Liver (tissue), 9 donors: ENCODE results near the gene TGM3. TPM values are rescaled to one million over a fixed set of nuclear protein-coding genes. Genes with fewer than 3 reads are reported as not detected.

Experiments used
- DNase-seq: peaks from one replicate; pipeline ENCODE4 v3.0.0-alpha.2; 2017; ENCODE audit warnings: low spot score
- H3K27ac ChIP-seq, 2 donors: one replicate each; pipeline ENCODE4 v1.7.0; 2013; ENCODE audit warnings: inconsistent platforms in 2 of 2, low read length in 2 of 2, control low read depth in 1 of 2, low read depth in 1 of 2, mild to moderate bottlenecking in 1 of 2
- H3K27me3 ChIP-seq, 4 donors: one replicate each; pipeline versions ENCODE4 v1.6.1 to v1.7.0; 2013; ENCODE audit warnings: low read length in 3 of 4, inconsistent platforms in 1 of 4, mild to moderate bottlenecking in 1 of 4, moderate library complexity in 1 of 4; ENCODE audit not compliant: control insufficient read depth in 4 of 4, insufficient read depth in 4 of 4
- H3K36me3 ChIP-seq, 4 donors: one replicate each; pipeline versions ENCODE4 v1.6.1 to v1.7.0; 2013; ENCODE audit warnings: low read length in 3 of 4, mild to moderate bottlenecking in 3 of 4, low read depth in 1 of 4, moderate library complexity in 1 of 4; ENCODE audit not compliant: control insufficient read depth in 4 of 4, insufficient read depth in 3 of 4
- H3K4me1 ChIP-seq, 4 donors: one replicate each; pipeline versions ENCODE4 v1.6.1 to v1.7.0; 2013; ENCODE audit warnings: low read length in 3 of 4, mild to moderate bottlenecking in 3 of 4, moderate library complexity in 1 of 4; ENCODE audit not compliant: control insufficient read depth in 4 of 4, insufficient read depth in 4 of 4
- H3K4me3 ChIP-seq, 3 donors: one replicate each; pipeline versions ENCODE4 v1.6.1 to v1.7.0; 2013; ENCODE audit warnings: low read length in 3 of 3, control low read depth in 1 of 3, low read depth in 1 of 3, mild to moderate bottlenecking in 1 of 3
- H3K9ac ChIP-seq, 2 donors: one replicate each; pipeline ENCODE4 v1.7.0; 2013; ENCODE audit warnings: low read length in 2 of 2, mild to moderate bottlenecking in 2 of 2, moderate library complexity in 2 of 2, control low read depth in 1 of 2, low read depth in 1 of 2
- H3K9me3 ChIP-seq, 4 donors: one replicate each; pipeline versions ENCODE4 v1.6.1 to v1.7.0; 2013; ENCODE audit warnings: low read length in 3 of 4; ENCODE audit not compliant: control insufficient read depth in 4 of 4
- ATF3 ChIP-seq: IDR thresholded peaks from 2 replicates; pipeline ENCODE4 v1.6.1; 2016; ENCODE audit warnings: antibody characterized with exemption
- CTCF ChIP-seq: fragments of 150-350 bp; IDR thresholded peaks from 2 replicates; pipeline ENCODE4 v1.5.1; 2017; ENCODE audit warnings: improper control_type of control experiment, low read depth, low read length; ENCODE audit not compliant: missing input control
- EGR1 ChIP-seq, 2 donors: IDR thresholded peaks; 2 replicates each; pipeline ENCODE4 v1.6.1; 2016 to 2018; ENCODE audit warnings: antibody characterized with exemption in 2 of 2, low read depth in 2 of 2
- FOXA2 ChIP-seq: IDR thresholded peaks from 2 replicates; pipeline ENCODE4 v1.6.1; 2016; ENCODE audit warnings: antibody characterized with exemption
- HNF4A ChIP-seq, 2 donors: conservative IDR thresholded peaks; 2 replicates each; pipeline ENCODE4 v1.6.1; 2016; ENCODE audit warnings: antibody characterized with exemption in 2 of 2, mild to moderate bottlenecking in 2 of 2
- HNF4G ChIP-seq: IDR thresholded peaks from 2 replicates; pipeline ENCODE4 v1.6.1; 2016; ENCODE audit warnings: antibody characterized with exemption
- MAX ChIP-seq: IDR thresholded peaks from 2 replicates; pipeline ENCODE4 v1.6.1; 2016; ENCODE audit warnings: antibody characterized with exemption
- NR2F2 ChIP-seq: IDR thresholded peaks from 2 replicates; pipeline ENCODE4 v1.6.1; 2016; ENCODE audit warnings: antibody characterized with exemption
- RAD21 ChIP-seq, 2 donors: IDR thresholded peaks; 2 replicates each; pipeline ENCODE4 v1.6.1; 2016; ENCODE audit warnings: antibody characterized with exemption in 2 of 2, mild to moderate bottlenecking in 2 of 2
- REST ChIP-seq: IDR thresholded peaks from 2 replicates; pipeline ENCODE4 v1.6.1; 2016; ENCODE audit warnings: antibody characterized with exemption, mild to moderate bottlenecking
- RXRA ChIP-seq, 2 donors: IDR thresholded peaks; 2 replicates each; pipeline ENCODE4 v1.6.1; 2017 to 2018; ENCODE audit warnings: antibody characterized with exemption in 2 of 2, mild to moderate bottlenecking in 1 of 2
- SP1 ChIP-seq: IDR thresholded peaks from 2 replicates; pipeline ENCODE4 v1.6.1; 2018; ENCODE audit warnings: antibody characterized with exemption, mild to moderate bottlenecking
- TAF1 ChIP-seq: conservative IDR thresholded peaks from 2 replicates; pipeline ENCODE4 v1.6.1; 2016; ENCODE audit warnings: antibody characterized with exemption, mild to moderate bottlenecking
- YY1 ChIP-seq: IDR thresholded peaks from 2 replicates; pipeline ENCODE4 v1.6.1; 2016; ENCODE audit warnings: antibody characterized with exemption, mild to moderate bottlenecking
- ZBTB33 ChIP-seq: IDR thresholded peaks from 2 replicates; pipeline ENCODE4 v1.6.1; 2016; ENCODE audit warnings: antibody characterized with exemption
- WGBS: extraction: QIAGEN DNeasy Blood & Tissue Kit; methylation state at CpG from one replicate; pipeline ENCODE4 v1.1.7; 2013; 5-methylcytosine and 5-hydroxymethylcytosine counted together
- polyA plus RNA-seq, 2 donors: library from polyadenylated mRNA; stranded (reverse) in 1 of 2; unstranded in 1 of 2; fragments of 200-250 nt in 1 of 2; fragments of >200 nt in 1 of 2; fragmentation: Nextera tagmentation in 1 of 2; extraction: Ambion mirVana in 1 of 2; gene quantifications; one replicate each; pipeline versions ENCODE4 v1.2.1 to v1.2.3, GENCODE V29; 2013 to 2015
- total RNA-seq, 2 donors: library from RNA; depleted of rRNA; stranded (reverse); fragments of >200 nt; gene quantifications; one replicate each; pipeline ENCODE4 v1.2.3, GENCODE V29; 2014
- donor health status: healthy.
- donor health status: healthy.
- donor health status: healthy.
- donor health status: healthy.
- donor health status: healthy.

Gene TGM3
- total and polyA plus RNA-seq, 4 donors = 0.05 to 0.28 (median 0.08) TPM; not detected in 1

GRCh38 chr20:2276015-2276414 is 19.8 kb upstream of the TGM3 start (continued):
- peak; percentile 54 for TF ChIP-seq REST
- TF ChIP-seq RXRA (IDR thresholded peaks at IDR 0.05) = peak; percentile 60 to 81

- H3K9ac ChIP-seq = no peak overlapping the region
- WGBS = 61% methylated on average over 5 of the region's 5 CpGs
Observed at GRCh38 chr20:2279253-2279779, 16.5 kb upstream of the TGM3 start.

GRCh38 chr20:2280082-2280481 is 15.7 kb upstream of the TGM3 start:
- no peak overlapping the region for H3K4me3 ChIP-seq
- H3K9ac ChIP-seq = no peak overlapping the region
- no peaks in the 10 kb centered on the region for H3K36me3 ChIP-seq
- no peaks in the 10 kb centered on the region for H3K27me3 ChIP-seq
- H3K4me1 ChIP-seq = peaks cover 2 to 16% (median 11%) of the 10 kb centered on the region in 4 donors
- H3K27ac ChIP-seq = no peak overlapping the region
- no peak for DNase-seq
- WGBS = 74% methylated on average over 6 of the region's 6 CpGs
- H3K9me3 ChIP-seq = no peaks in the 10 kb centered on the region
- no peak for TF ChIP-seq HNF4G
- no peak for TF ChIP-seq EGR1 (IDR thresholded peaks at IDR 0.05; ENCODE audit: low read depth in 2 of 2)
- no peak for TF ChIP-seq MAX
- no peak for TF ChIP-seq NR2F2
- no peak for TF ChIP-seq FOXA2
- TF ChIP-seq REST = no peak
- TF ChIP-seq RAD21 (IDR thresholded peaks at IDR 0.05) = no peak
- TF ChIP-seq HNF4A (conservative IDR thresholded peaks at IDR 0.05) = no peak
- TF ChIP-seq TAF1 = no peak
- no peak for TF ChIP-seq ZBTB33
- TF ChIP-seq ATF3 = no peak
- TF ChIP-seq RXRA (IDR thresholded peaks at IDR 0.05) = no peak

More at GRCh38 chr20:2279253-2279779, 16.5 kb upstream of the TGM3 start:
- H3K4me3 ChIP-seq = no peak overlapping the region
- no peak for DNase-seq
- no peaks in the 10 kb centered on the region for H3K27me3 ChIP-seq
- no peak for TF ChIP-seq CTCF
- no peak for TF ChIP-seq SP1
- no peak for TF ChIP-seq YY1
- no peak for TF ChIP-seq RXRA (IDR thresholded peaks at IDR 0.05)
- TF ChIP-seq RAD21 (IDR thresholded peaks at IDR 0.05) = no peak
- TF ChIP-seq MAX = no peak
- TF ChIP-seq NR2F2 = no peak
- no peak for TF ChIP-seq FOXA2
- H3K4me1 ChIP-seq = peaks cover 2 to 18% (median 11%) of the 10 kb centered on the region in 4 donors
- H3K27ac ChIP-seq = no peak overlapping the region
- H3K36me3 ChIP-seq = no peaks in the 10 kb centered on the region
- no peaks in the 10 kb centered on the region for H3K9me3 ChIP-seq
